Fibroblast of skin of scalp (primary cell): ENCODE results near the gene CEP19. TPM values are rescaled to one million over a fixed set of nuclear protein-coding genes. Genes with fewer than 3 reads are reported as not detected.
"Not testable (repeated sequence)": the region's sequence is repeated elsewhere in the genome, so short reads cannot be mapped to it uniquely, and the experiment has no call there.

Experiments used
- DNase-seq: peaks from one replicate; pipeline ENCODE4 v3.0.0-alpha.2; 2013
- polyA plus RNA-seq, 2 experiments: library from polyadenylated mRNA; unstranded; fragments of 120-200 nt; gene quantifications; one replicate each; pipeline ENCODE4 v1.2.1, GENCODE V29; 2013; ENCODE audit not compliant: insufficient read length in 2 of 2

The CEP19 gene, protein sequence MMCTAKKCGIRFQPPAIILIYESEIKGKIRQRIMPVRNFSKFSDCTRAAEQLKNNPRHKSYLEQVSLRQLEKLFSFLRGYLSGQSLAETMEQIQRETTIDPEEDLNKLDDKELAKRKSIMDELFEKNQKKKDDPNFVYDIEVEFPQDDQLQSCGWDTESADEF
- 2.4 TPM for polyA plus RNA-seq (2013, experiment 1 of 2; ENCODE audit: insufficient read length)
- polyA plus RNA-seq (2013, experiment 2 of 2; ENCODE audit: insufficient read length) = 2.3 TPM

DNA sequence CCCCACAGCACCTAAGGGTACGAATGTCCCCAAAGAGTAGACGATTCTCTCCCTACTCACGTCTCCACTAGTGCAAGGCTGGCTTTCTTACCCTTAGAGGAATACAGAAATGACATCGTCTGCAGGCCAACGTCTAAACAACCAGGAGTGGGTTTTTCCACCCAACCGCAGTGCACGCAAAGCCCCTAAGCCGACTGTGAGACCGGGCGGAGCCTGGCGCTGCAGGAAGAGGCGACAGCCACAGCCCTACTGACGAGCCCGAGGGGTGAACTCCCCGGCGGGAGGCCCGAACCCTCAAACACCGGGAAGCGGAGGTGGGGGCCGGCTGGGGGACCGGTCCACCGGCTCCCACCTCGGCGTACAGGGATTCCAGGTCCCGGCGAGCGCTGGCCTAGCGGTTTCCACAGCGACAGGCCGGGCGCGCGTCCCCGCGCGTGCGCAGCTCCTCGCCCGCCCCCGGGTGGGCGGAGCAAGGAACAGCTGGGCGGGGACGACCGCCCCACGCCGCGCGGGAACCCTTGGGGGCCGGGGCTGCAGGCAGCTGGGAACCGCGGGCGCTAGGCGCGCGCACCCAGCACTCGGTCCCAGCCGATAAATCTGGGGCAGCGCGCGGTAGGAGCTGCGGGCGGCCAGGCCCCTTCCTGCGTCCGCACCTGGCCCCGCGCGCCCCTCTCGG is at the start of gene CEP19, which contains the start of gene PIGX:
CEP19 (minus strand) TSS at position 413 of the 676 bp plus-strand sequence. CDS start 3,593 bp downstream, outside the sequence.
PIGX (plus strand) TSS at position 540 of the 676 bp plus-strand sequence.
- peak; percentile 86 for DNase-seq

DNA sequence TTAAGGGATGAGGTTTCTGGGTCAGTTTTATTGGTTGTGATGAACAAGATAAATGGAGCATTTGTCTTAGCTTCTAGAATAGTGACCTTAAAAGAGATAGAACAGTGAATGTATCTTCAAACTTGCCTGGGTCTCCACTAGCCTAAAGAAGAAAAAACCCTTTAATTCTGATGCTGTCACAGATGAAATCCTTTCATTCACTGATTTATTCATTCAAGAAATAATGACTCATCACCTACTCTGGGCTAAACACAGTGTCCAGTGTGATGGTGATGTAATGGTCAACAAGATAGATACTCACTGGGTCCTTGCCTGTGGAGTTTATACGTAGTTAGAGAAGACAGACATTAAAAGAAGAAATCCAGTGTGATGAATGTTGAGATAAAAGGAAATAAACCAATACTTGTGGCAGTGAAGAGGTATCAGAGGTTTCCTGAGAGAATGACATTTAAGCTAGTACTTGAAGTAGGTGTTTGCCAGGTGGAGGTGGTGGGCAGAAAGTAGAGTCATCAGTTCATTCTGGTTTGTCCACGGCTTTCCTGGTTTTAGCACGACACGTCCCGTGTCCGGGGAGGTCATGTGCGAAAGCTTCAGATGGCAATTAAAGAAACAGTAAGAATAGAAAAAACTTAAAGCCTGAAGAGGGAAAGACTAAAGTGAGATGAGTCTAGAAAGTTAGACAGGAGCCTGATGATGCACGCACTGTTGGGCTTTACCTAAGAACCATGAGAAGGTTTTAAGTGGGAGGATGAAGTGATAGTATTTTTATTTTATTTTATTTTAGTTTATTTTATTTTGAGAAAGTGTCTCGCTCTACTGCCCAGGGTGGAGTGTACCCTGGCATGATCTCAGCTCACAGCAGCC is 46.1 kb upstream of the CEP19 start:
- peak; percentile 42 for DNase-seq

DNA sequence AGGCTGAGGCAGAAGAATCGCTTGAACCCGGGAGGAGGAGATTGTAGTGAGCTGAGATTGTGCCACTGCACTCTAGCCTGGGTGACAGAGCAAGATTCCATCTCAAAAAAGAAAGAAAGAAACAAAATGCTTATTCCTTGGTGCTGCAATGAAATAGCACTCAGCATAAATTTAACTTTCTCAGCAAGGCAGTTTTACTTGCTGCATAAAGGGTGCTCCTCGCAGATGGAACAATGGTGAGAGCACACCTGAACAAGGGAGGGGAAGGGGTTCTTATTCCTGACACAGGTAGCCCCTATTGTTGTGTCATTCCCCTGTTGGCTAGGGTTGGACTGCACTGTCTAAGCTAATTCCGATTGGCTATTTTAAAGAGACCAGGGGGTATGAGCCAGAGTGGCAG is 44.7 kb upstream of the CEP19 start:
- no peak for DNase-seq

DNA sequence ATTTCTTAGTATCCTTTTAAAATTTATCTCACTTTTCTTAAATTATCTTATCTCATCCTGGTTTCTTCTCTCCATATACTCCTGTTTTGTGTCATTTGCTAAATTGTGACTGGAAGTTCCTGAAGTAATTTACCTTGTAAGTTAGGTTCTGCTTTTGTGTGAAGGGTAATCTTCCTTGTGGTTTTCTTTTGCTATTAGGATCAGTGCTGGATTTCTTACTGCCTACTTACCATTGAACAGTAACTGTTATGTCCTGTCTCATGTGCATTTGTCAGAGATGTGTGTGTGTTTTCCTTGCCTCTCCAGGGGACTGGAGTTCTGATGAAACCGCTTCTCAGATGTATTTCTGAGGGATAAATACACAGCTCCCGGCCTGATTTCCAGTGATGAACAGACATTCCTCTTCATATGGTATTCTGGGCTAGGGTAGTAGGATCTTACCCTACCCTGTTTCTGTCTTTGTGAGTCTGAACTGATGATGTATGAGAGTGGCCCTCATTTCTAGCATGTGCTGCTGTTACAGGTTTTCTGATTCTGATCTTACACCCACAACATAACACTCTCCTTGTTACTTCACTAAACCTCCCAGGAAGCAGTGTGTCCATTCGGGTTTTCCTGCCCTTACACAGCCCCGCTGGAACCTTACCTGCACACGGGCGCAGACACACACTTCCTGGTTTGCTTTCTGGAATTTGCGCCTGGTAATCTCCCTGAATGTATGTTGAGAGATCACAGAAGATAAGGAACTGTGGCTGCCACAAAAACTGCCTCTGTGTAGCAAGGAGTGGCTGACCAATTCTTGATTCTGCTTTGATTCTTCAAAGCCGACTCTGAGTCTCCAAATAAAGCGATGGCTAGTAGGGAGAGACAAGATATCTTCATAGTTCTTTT is 42.3 kb upstream of the CEP19 start:
- DNase-seq = peak; percentile 39

DNA sequence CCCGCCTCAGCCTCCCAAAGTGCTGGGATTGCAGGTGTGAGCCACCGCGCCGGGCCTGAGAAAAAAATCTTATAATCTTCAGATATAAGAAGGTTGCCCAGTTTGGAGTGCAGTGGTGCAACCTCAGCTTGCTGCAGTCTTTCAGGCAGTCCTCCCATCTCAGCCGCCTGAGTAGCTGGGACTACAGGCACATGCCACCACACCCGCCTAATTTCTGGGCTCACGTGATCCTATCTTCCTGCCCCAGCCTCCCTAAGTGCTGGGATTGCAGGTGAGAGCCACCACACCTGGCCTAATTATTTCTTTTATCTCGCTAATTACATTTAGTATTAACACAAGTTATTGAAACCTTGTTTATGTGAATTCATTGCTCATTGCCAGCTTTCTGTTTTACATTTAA is 41.2 kb upstream of the CEP19 start:
- no peak for DNase-seq

DNA sequence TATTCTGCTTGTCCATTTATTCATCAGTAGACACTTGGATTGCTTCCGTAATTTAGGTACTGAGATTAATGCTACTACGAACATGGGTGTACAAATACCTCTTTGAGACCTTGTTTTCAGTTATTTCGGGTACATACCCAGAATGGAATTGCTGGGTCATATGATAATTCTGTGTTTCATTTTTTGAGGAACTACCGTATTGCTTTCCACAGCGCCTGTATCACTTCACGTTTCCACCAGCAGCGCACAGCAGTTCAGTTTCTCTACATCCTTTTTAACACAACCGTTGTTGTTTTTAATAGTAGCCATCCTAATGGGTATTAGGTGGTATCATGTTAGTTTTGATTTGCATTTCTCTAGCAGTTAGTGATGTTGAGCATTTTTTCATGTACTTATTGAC is 37.1 kb upstream of the CEP19 start:
- no peak for DNase-seq

DNA sequence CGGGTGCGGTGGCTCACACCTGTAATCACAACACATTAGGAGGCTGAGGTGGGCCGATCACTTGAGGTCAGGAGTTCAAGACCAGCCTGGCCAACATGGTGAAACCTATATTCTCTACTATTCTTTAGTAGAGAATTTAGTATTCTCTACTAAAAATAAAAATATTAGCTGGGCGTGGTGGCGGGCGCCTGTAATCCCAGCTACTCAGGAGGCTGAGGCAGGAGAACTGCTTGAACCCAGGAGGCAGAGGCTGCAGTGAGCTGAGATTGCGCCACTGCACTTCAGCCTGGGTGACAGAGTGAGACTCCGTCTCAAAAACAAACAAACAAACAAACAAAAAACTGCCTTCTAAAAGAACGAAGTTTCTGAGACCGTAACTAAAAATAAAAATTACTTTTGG is 31.5 kb upstream of the CEP19 start:
- not testable (repeated sequence) for DNase-seq

DNA sequence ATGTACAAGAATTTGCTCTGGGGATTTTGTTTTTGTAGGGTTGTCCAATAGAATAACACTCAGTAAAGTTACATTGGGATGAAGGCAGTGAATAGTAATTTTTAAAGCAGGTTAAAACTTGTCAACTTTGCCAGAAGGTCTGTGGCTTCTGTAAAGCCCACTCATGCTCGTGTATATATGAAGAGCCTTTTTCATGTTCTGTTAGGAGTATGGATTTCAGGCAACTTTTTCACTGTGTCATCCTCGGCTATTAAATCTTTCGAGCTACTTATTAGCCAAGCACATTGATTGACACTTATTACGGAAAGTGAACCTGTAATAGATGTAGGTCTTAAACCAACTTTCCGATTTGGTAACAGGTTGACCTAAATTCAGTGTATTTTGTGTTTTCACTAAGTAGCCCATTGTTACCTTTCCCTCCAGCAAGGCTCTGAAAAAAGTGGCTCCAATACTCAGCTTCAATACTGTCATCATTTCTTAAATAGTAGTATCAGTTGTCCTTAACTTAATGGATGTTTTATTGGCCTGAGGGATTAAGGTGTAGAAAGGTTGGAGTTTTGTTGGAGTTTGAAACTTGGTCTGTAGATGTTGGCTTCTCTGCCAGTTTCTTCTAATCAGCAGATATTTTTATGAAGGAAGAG is 29.3 kb upstream of the CEP19 start:
- DNase-seq = no peak

DNA sequence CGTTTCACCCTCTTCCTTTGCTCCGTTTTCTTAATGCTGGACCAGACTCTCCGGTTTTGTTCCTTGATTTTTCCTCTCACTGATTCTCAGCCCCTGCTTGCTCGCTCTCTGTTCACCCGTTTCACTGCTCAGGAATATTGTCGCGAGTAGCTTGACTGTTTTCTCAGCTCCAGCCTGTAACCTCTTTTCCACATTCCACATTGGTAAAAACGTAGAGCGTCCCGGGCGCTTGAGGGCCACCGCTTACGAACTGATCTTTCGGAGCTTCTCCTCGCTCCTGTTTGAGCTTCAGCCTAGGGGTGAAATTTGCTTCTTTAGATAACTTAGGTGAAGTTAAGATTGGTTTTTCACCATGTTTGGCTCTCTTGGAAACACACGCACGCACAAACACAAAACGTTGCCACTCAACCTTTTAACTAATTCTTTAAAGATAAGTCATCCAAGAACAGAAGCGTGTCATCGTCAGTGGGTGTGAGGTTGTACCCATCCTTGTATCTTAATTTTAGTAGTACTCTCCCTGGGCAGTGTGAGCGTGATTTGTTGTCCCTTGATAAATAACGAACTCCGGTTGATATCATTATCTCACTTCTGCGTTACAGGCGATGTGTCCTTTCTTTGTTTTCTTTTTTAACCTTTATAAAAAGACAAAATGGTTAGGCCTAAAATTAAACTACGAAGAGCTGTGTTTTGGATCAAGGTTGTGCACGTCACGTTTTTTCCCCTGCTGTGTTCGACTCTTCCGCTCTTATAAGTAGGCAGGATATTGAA is 28.6 kb upstream of the CEP19 start:
- peak; percentile 53 for DNase-seq

DNA sequence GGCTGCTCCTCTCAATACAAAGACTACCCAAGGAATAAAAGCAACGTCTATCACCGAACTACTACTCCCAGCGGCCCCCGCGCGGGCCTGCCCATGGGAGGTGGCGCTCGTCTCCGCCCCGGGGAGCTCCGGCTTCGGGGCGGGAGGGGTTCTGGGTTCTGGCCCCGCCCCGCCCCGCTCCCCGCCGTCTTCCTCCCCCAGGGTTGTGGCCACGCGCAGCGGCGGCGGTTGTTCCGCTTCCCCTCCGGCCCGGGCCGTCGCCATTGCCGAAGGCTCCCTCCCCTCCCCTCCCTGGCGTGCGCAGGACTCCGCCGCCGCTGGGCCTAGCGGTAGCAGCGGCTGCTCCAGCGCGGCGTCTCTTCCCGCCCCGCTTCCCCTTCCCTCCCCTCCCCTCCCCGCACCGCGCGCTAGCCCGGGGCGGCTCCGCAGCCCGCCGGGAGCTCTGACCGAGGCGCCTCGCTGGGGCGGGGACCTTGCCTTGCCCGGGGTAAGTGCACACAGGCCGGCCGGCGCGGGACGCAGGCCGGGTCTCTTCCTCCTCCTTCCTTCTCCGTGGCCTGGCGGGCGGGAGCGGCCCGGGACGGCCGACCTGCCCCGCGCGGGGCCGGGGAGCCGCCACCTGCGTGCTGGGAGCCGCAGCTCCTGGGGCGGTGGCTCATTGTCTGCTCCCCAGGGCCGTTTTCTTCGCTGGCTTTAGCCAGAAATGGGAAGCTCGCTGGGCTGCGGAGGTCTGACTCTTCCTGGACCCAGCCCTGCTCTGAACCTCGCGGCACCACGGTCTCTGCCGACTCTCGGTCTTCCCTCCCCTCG is 27.8 kb upstream of the CEP19 start, which contains the start of gene PAK2:
PAK2 (plus strand) TSS at position 187 of the 810 bp plus-strand sequence. CDS start 42,790 bp downstream, outside the sequence.
- DNase-seq = peak; percentile 91

DNA sequence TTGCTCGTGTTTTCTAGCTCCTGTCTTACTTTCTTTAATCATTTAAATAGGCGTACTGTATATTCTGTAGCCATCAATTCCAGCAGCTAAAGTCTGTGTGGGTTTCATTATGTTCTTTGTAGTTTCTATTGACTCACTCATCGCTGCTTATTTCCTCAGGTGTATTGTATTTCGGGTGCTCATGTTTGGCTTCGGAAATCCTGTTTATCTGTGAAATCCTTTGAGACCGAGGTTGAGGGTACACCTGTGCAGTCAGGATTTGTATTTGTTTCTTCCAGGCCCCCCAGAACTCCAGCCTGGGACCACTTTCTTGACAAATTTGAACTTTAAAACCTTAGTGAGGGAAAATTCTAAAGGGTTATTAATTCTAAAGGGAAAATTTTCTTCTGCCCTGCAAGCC is 25.6 kb upstream of the CEP19 start:
- DNase-seq = no peak

DNA sequence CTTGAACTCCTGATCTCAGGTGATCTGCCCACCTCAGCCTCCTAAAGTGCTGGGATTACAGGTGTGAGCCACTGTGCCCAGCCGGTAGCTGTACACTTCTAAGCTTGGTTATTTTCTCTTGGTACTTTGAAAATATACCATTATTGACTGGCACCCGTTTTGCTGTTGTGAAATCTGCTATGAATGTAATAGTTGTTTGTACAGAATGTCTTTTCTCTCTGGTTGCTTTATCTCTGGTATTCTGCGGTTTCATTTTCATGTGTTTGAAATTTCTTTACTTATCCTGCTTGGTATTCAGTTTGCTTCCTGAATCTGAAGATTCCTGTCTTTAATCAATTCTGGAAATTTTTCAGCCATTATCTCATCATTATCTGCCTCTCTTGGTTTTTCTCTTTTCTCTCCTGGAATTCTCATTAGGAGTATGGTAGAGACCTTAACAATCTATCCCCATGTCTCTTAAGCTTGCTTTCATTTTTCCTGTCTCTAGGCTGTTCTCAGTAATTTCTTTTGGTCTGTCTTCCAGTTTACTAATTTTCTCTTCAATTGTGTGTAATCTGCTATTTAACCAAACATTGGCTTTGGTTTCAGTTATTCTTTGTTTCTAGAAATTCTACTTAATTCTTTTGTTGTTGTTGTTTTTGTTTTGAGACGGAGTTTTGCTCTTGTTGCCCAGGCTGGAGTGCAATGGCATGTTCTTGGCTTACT is 24.8 kb upstream of the CEP19 start:
- DNase-seq = no peak

DNA sequence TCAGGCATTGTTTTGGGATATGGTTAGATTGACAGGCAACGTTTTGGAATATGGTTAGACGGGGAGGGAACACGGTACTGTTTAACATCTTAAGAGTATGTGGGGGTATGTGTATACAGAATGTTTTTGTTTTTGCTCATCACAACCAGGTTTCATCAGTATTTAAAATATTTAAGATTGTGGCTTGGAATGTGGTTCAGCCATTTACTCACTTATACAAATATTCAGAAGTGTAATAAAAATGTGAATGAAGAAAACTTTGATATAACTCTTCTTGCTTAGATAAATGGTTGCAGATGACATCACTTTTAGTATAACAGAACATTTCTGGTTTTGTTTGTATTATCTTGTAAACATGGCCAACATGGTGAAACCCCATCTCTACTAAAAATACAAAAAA is 23.7 kb upstream of the CEP19 start:
- peak; percentile 57 for DNase-seq

DNA sequence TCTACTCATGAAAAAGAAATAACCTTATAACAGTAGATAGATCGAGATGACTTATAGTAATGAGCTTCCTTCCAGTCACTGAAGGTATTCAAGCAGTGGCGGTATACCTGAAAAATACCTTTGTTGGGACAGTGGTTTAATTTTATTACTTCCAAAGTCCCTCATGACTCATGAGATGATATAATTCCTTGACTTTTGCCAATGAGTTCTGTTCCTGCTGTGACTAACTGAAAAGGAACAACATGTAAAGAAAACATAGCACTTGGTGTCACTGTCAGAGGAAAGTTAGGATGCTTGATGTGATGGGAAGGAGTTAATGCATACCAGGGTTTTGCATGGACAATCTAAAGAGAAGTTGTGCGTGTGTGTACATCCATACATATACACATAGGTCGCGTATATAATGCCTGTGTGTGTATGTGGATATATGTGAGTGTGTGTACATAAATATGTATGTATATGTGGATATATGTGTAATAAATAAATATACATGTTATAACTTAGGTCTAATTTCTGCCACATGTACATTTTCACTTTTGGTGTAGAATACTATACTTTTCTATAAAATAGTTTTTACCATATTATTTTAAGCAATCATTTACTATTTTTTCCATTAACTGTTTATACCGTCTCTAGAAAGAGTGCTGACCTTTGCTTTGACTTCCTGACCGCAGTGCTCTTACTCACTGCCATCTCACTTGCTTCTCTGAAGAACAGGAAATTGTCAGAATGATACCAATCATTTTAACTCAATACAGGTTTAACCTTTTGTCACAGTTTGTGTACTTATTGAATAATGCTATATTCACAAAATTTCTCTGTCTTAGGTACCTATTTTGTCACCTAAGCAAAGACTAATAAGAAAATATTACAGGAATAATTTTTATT is 15.0 kb upstream of the CEP19 start:
- peak; percentile 23 for DNase-seq

DNA sequence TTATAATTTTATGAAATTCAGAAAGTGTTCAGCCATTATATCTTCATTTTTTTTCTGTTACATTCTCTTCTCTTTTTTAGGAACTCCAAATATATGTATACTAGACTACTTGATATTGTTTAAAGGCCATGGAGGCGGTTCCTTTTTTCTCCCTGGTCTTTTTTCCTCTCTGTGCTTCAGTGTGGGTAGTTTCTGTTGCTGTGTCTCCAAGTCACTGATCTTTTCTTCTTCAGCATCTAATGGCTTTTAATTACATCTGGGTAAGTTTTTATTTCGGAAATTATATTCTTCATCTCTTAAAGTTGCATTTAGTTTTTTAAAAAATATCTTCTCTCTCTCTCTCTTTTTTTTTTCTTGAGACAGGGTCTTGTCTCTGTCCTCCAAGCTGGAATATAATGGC is 9.0 kb upstream of the CEP19 start:
- DNase-seq = no peak

DNA sequence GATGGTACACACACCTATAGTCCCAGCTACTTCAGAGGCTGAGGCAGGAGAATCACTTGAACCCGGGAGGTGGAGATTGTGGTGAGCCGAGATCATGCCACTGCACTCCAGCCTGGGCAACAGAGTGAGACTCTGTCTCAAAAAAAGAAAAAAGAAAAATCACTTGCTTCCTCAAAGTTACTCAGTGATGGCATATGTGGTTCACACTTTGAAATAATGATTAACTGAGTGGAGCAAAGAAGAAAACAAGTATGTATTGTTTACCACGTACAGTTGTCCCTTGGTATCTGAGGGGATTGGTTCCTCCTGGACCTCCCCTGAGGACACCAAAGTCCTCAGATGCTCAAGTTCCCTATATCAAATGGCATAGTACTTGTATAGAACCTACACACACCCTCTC is 5.1 kb upstream of the CEP19 start:
- DNase-seq = not testable (repeated sequence)

DNA sequence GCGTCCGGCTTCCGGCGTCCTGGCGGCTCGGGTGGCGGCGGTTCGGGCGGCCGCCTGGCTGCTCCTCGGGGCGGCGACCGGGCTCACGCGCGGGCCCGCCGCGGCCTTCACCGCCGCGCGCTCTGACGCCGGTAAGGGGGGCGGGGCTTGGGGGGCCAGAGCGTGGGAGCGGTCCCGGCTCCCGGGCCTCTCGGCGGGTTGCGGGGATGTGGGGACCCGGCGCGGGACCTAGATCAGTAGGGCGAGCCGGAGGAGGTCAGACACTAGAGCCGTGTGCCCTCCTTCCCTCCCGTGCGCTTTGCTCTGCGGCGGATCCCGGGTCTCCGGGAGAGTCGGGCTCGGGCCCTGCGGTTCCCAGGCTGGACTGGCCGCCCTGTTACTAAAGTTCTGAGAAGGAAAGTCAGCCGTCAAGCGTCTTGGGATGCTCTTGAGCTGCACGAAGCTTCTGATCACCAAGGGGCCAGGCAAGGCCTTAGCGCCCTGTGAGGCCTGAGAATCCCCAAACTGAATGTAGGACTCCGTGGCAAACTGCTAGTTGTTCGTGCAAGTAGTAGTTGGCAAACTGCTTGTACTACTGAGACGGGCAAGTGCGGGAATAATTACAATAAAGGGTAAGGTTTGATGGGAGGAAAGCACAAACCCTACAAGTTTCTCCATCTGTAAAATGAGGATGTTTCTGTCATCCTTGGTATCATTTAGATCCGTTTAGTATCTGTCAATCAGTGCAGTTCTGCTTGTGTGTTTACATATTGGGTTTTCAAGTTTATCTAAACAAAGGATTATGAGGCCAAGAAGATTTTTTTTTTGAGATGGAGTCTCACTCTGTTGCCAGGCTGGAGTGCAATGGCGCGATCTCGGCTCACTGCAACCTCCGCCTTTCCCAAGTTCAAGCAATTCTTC is 714 bp upstream of the CEP19 start:
- peak; percentile 46 for DNase-seq
